Ishikawa (cell line): Measurements from ENCODE around the gene CEP295NL.

Source experiments
- CEBPB ChIP-seq: IDR thresholded peaks from 2 replicates; pipeline ENCODE4 v1.6.1; 2012
- CREB1 ChIP-seq: IDR thresholded peaks from 2 replicates; pipeline ENCODE4 v1.6.1; 2012; ENCODE audit warnings: low read depth
- EGR1 ChIP-seq: IDR thresholded peaks from 2 replicates; pipeline ENCODE4 v1.6.1; 2012
- EP300 ChIP-seq: IDR thresholded peaks from 2 replicates; pipeline ENCODE4 v1.6.1; 2012; ENCODE audit warnings: borderline replicate concordance
- FOXM1 ChIP-seq: IDR thresholded peaks from 2 replicates; pipeline ENCODE4 v1.6.1; 2012; ENCODE audit warnings: low read depth, borderline replicate concordance
- NFIC ChIP-seq: IDR thresholded peaks from 2 replicates; pipeline ENCODE4 v1.6.1; 2012
- RAD21 ChIP-seq: IDR thresholded peaks from 2 replicates; pipeline ENCODE4 v1.6.1; 2012; ENCODE audit warnings: low read depth
- TAF1 ChIP-seq: IDR thresholded peaks from 2 replicates; pipeline ENCODE4 v1.6.1; 2012; ENCODE audit warnings: low read depth, mild to moderate bottlenecking
- TCF12 ChIP-seq: IDR thresholded peaks from 2 replicates; pipeline ENCODE4 v1.6.1; 2012; ENCODE audit warnings: low read depth
- TEAD4 ChIP-seq: IDR thresholded peaks from 2 replicates; pipeline ENCODE4 v1.6.1; 2012
- YY1 ChIP-seq: IDR thresholded peaks from 2 replicates; pipeline ENCODE4 v1.6.1; 2012; ENCODE audit warnings: low read depth
- ZBTB7A ChIP-seq: IDR thresholded peaks from 2 replicates; pipeline ENCODE4 v1.6.1; 2012; ENCODE audit warnings: low read depth
- TF ChIP-seq, protein P1 (sequence below): IDR thresholded peaks from 2 replicates; pipeline ENCODE4 v1.6.1; 2012
- TF ChIP-seq, protein P2 (sequence below): IDR thresholded peaks from 2 replicates; pipeline ENCODE4 v1.6.1; 2012; ENCODE audit warnings: low read depth, mild to moderate bottlenecking
- TF ChIP-seq, protein P3 (sequence below): IDR thresholded peaks from 2 replicates; pipeline ENCODE4 v1.6.1; 2012

The CEP295NL gene

DNA sequence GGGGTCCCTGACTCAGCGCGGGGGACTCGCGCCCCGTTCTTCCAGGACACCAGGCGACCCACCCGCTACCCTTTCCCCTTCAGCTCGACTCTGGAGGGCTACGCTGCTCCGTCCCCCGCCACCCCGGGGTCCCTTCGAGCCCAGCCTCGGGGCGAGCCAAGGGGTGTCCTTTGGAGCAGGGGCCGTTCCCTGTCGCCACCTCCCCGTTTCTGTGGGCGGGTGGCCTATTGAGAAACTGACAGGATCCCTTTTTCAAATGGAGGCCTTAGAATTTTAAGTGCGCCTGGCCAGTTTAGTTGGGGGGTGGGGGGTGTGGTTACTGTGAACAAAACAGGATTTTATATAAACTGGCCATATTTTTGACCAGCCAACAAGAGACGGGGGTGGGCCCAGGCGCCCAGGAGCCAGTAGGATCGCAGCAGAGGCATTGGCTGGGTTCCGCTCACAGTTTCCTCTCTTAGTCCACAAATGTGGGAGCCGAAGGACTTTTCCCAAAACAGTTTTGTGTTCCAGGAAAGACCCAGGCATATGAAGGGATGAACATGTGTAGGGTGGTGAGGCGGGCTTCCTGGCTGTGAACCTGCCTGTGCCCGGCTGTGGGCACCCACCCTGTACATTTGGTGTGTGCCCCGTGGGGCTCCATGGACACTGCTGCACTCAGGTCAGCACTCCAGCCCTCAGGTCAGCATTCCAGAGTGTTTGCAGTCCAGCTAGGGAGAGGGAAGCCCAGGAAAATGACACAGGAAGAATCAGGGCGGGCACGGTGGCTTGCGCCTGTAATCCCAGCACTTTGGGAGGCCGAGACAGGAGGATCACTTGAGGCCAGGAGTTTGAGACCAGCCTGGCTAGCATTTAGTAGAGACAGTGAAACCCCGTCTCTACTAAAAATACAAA, 22.9 kb upstream of the CEP295NL start:
- no peak for TF ChIP-seq NFIC
- TF ChIP-seq CEBPB = no peak
- no peak for TF ChIP-seq TCF12
- TF ChIP-seq, protein P1, sequence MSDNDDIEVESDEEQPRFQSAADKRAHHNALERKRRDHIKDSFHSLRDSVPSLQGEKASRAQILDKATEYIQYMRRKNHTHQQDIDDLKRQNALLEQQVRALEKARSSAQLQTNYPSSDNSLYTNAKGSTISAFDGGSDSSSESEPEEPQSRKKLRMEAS = peak; percentile 14; the same call in 1 of the 2 replicates
- TF ChIP-seq, protein P2, sequence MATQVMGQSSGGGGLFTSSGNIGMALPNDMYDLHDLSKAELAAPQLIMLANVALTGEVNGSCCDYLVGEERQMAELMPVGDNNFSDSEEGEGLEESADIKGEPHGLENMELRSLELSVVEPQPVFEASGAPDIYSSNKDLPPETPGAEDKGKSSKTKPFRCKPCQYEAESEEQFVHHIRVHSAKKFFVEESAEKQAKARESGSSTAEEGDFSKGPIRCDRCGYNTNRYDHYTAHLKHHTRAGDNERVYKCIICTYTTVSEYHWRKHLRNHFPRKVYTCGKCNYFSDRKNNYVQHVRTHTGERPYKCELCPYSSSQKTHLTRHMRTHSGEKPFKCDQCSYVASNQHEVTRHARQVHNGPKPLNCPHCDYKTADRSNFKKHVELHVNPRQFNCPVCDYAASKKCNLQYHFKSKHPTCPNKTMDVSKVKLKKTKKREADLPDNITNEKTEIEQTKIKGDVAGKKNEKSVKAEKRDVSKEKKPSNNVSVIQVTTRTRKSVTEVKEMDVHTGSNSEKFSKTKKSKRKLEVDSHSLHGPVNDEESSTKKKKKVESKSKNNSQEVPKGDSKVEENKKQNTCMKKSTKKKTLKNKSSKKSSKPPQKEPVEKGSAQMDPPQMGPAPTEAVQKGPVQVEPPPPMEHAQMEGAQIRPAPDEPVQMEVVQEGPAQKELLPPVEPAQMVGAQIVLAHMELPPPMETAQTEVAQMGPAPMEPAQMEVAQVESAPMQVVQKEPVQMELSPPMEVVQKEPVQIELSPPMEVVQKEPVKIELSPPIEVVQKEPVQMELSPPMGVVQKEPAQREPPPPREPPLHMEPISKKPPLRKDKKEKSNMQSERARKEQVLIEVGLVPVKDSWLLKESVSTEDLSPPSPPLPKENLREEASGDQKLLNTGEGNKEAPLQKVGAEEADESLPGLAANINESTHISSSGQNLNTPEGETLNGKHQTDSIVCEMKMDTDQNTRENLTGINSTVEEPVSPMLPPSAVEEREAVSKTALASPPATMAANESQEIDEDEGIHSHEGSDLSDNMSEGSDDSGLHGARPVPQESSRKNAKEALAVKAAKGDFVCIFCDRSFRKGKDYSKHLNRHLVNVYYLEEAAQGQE = no peak
- no peak for TF ChIP-seq RAD21
- no peak for TF ChIP-seq EGR1
- TF ChIP-seq ZBTB7A = peak; percentile 62; the same call in 1 of the 2 replicates

DNA sequence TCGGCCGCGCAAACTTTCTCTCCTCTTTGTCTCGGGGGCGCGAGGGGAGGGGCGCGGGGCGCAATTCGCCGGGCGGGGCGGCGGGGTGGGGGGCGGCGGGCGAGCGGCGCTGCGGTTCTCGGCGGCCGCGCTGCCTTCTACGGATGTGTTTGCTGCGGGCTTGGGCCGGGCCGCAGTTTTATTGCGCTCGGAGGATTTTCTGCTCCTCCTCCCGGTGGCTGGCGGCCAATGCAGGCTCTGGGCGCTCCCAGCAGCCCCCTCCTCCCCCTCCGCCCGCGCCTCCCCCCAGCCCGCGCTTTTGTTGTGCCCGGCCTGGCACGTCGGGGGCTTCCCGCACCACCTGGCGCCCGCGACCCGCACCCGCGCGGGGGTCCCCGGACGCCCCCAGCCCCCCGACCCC, 22.2 kb upstream of the CEP295NL start, which contains the start of gene TIMP2:
TSS of gene TIMP2 (minus strand) at position 154 of the 400 bp plus-strand sequence. CDS start 299 bp downstream, outside the sequence.
- TF ChIP-seq, protein P1 = no peak
- TF ChIP-seq NFIC (peak; percentile 20; the same call in 1 of the 2 replicates), CEBPB (no peak), TCF12 (no peak), TEAD4 (no peak)

DNA sequence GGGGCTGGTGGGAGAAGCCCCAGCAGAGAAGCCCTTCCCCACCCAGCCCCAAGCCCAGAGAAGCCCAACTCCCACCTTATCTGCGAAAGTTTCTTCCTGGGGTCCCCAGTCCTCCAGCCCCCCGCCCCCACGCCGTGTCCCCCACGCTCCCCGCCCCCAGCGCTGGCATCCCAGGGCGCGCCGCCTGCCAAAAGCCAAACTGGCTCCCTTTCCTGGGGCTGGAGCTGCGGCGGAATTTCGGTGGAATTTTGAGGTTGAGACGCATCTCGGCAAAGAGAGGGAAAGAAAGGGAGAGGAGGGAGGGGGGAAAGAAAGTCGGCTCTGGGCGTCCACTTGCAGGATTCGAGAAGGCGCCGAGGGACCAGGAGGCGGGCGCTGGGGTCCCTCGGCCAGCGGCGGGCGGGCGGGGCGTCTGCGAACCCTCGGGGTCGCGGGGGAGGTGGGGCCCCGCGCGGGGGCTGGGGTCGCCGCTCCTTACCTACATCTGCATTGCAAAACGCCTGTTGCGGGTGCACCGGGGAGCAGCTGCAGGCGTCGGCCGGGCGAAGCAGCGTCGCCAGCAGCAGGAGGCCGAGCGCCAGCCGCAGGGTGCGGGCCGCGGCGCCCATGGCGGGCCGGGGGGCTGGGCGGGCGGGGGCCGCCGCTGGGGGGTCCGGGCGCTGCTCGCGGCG, 21.6 kb upstream of the CEP295NL start:
- TF ChIP-seq, protein P1 = peak; percentile 65
- TF ChIP-seq TCF12 = no peak; the same call in 1 of the 2 replicates
- TF ChIP-seq, protein P3, sequence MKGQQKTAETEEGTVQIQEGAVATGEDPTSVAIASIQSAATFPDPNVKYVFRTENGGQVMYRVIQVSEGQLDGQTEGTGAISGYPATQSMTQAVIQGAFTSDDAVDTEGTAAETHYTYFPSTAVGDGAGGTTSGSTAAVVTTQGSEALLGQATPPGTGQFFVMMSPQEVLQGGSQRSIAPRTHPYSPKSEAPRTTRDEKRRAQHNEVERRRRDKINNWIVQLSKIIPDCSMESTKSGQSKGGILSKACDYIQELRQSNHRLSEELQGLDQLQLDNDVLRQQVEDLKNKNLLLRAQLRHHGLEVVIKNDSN = no peak
- TF ChIP-seq TEAD4 = peak; percentile 52

DNA sequence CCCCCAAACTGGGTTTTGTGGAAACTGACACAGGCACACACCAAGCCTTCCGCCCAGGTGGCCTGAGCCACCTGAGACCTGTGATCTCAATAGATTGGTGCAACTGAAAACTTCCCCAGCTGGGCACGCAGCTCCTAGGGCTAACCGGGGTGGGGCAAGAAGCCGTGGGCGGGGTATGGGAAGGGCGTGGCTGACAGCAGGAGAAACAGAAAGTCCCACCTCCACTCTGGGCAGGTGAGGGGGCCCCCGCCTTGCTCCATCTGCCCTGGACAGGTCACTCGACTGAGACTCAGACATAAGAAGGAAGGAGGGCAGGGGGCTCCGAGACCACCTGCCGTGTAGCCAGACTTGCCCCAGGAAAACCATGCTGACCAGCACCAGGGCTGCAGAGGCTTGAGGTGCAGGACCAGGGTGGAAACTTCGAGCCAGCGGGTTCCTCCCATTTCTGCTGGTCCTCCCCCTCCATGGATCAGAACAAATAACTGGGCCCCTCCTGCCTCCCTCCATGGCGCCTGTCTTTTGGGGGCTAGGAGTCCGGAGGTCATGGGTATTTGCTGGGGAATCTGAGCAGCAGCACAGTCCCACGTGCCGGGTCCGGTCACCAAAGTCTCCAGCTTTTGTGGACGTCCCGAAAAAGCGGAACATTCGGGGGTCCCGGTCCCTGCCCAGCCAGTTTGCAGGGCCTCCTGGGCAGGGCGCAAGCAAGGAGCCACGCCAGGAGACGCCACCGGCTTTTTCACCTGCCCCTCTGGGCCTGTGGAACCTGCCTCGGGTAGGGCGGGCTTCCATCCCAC, 20.9 kb upstream of the CEP295NL start:
- TF ChIP-seq CEBPB (no peak), EGR1 (0 out of 2 replicates have a peak, but pooled peaks have one; percentile 11), TCF12 (0 out of 2 replicates have a peak, but pooled peaks have one; percentile 11), FOXM1 (no peak), YY1 (no peak), EP300 (no peak), RAD21 (no peak), ZBTB7A (peak; percentile 88; the same call in 1 of the 2 replicates), TAF1 (no peak), NFIC (0 out of 2 replicates have a peak, but pooled peaks have one; percentile 6), CREB1 (no peak), TEAD4 (no peak; the same call in 1 of the 2 replicates)
- TF ChIP-seq, protein P2 = no peak
- TF ChIP-seq, protein P3 = 0 out of 2 replicates have a peak, but pooled peaks have one; percentile 3
- TF ChIP-seq, protein P1 = peak; percentile 11; the same call in 1 of the 2 replicates
